Vagina (tissue), 2 donors: Measurements from ENCODE around the gene RSAD2.

Source experiments
- POLR2A ChIP-seq, 2 donors: fragments of 450-650 bp; IDR thresholded peaks; one replicate each; pipeline ENCODE4 v1.6.1; 2017; ENCODE audit warnings: antibody characterized with exemption in 2 of 2, mild to moderate bottlenecking in 2 of 2, moderate library complexity in 2 of 2
- TF ChIP-seq, protein P1 (sequence below), 3 experiments: fragments of 450-650 bp in 2 of 3; fragments of 200-600 bp in 1 of 3; sonication (generic) in 1 of 3; IDR thresholded peaks; one replicate each; pipeline ENCODE4 v1.5.1; 2017 to 2019; ENCODE audit warnings: antibody characterized with exemption in 3 of 3, mild to moderate bottlenecking in 2 of 3, moderate library complexity in 2 of 3

- TF ChIP-seq, protein P1, sequence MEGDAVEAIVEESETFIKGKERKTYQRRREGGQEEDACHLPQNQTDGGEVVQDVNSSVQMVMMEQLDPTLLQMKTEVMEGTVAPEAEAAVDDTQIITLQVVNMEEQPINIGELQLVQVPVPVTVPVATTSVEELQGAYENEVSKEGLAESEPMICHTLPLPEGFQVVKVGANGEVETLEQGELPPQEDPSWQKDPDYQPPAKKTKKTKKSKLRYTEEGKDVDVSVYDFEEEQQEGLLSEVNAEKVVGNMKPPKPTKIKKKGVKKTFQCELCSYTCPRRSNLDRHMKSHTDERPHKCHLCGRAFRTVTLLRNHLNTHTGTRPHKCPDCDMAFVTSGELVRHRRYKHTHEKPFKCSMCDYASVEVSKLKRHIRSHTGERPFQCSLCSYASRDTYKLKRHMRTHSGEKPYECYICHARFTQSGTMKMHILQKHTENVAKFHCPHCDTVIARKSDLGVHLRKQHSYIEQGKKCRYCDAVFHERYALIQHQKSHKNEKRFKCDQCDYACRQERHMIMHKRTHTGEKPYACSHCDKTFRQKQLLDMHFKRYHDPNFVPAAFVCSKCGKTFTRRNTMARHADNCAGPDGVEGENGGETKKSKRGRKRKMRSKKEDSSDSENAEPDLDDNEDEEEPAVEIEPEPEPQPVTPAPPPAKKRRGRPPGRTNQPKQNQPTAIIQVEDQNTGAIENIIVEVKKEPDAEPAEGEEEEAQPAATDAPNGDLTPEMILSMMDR (IDR thresholded peaks at IDR 0.05): no peak
- no peak for TF ChIP-seq POLR2A (IDR thresholded peaks at IDR 0.05)
Observed at GRCh38 chr2:6916224-6916623, 38.6 kb downstream of the RSAD2 start.
